GM18861 (cell line): ENCODE measurements around the gene TCF21.
"Not testable (repeated sequence)": the region's sequence is repeated elsewhere in the genome, so short reads cannot be mapped to it uniquely, and the experiment has no call there.

ENCODE experiments used
- ATAC-seq: cut with Tn5 transposase; IDR thresholded peaks from one replicate; pipeline ENCODE4 v1.9.1; 2021; ENCODE audit not compliant: unreplicated experiment

Gene TCF21

DNA sequence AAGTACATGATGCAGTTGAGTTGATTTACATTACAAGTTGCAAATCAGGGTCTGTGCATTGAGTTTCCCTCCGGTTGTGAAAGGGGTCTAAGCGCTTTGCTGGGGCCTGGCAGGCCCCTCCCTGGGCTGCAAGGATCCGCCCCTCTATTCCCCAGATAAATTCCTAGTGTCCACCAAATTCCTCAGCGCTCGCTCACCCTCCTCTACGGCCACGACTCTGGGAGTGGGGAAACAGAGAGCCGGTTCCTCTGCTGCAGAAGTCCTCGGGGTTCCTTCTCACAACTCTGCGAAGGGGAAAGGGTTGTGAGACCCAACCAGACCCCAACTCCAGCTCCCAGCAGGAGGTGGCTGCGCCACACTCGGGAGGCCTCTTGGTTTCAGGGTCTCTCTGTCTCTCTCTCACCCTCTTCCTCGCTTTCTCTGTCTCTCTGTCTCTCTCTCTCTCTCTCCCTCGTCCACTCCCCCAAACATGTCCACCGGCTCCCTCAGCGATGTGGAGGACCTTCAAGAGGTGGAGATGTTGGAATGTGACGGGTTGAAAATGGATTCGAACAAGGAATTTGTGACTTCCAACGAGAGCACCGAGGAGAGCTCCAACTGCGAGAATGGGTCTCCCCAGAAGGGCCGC is at the start of gene TCF21:
Gene TCF21, plus strand, starts transcription at position 185 of the 628 bp plus-strand sequence. Its CDS starts 285 bp downstream, at position 470.
- no peak for ATAC-seq

DNA sequence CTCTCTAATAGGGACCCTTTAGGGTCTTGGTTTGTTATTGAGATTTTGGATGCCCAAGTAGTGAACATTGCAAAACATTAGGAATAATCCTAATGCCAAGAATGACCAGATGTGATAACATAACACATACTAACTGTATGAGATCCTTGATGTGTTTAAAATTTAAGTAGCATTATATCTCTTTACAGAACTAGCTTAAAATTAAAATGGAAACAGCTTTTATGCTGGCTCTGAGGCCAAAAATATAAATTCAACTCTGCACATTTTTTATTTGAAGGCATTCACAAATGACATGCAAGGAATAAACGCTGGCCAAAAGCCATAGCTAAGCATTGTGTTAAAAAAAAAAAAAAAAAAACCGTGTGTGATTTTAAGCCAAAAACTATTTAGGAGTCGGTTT is 47.7 kb upstream of the TCF21 start:
- ATAC-seq: no peak

DNA sequence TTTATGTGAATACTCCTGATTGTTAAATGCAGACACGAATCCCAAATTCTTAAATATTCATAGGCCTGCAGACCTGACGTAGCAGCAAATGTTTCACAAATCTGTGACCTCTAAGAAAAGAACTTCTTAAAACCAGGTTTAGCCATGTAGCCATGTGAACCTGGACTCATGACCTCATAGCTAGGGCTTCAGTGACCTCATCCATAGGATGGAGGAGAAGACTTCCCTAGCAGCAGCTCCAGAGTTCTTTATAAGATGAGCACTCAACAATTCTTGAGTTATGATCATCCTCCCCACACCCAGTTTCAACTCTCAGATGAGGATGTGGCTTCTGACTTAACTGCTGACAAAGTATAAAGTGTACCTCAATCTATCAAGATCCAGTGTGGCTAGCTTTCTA is 45.8 kb upstream of the TCF21 start:
- no peak for ATAC-seq

DNA sequence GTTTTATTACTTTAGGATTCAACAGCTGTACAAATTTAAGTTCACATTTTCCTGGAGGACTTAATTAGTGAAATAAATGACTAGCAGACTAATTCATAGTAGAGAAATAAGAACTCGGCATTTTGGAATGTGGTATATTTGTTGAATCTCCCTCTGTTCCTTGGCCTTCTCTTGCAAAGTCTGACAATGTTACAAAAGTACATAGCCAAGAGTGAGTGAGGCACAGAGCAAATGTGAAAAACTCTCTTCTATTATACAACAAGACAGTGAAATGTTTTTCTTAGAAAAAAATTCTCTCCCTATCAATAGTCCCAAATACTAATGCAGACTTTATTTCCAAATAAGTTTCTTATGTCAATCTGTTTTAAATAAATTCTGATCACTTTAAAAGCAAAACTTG is 44.2 kb upstream of the TCF21 start:
- ATAC-seq: no peak

DNA sequence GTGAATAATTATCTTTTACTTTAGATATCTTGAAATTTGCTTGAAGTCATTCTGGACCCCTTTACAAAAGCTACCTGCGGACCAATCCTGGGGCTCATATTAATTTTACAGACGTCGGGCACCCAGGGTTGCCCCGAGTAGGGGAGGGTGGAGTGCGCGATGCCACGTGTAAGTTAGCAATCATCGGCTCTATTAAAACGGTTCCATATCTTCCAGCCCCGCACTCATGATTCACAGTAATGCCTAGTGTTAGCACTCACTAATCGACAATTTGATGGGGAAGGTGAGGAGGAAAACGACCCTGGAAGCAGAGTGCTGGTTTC is 34.9 kb upstream of the TCF21 start:
- no peak for ATAC-seq

DNA sequence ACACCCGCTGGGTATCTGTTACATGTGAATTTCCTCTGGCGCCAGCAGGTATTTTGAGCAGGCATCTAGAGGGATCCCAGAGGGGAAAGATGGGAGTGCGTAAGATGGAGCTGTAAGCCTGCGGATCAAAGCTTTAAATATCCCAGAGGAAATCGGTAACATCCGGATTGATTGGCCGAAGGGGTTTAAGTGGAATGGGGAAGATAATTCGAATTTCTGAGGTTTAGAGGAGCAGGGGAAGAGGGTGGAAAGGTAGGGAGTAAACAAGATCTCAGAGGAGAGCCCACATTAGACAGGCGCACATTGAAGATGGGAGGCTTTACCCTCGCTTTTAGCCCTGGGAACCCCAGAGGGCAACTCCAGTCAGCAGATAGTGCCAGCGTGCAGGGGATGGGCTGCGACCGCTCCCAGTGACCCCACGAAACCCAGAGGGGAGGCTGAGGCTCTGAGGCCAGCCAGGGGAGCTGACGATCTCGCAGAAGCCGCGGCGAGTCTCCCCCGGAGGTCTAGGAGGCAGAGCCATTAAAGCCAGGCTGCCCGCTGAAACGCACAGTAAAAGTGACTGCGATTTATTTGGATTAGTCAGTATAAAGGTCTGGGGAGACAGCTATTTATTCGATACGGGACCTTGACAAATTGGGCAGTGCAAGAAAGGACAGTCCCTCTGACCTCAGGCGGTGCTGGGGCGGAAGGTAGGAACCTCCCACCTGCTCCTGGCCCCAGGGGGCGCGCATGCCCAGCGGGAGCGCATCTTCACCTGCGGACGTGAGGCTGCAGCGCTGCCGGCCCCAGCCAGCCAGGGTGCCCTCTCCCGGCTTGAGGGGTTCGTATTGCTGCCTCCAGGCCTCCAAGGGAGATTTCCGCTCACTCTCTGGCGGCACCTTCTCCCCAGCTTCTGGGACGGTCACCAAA is 34.3 kb upstream of the TCF21 start:
- ATAC-seq: no peak

DNA sequence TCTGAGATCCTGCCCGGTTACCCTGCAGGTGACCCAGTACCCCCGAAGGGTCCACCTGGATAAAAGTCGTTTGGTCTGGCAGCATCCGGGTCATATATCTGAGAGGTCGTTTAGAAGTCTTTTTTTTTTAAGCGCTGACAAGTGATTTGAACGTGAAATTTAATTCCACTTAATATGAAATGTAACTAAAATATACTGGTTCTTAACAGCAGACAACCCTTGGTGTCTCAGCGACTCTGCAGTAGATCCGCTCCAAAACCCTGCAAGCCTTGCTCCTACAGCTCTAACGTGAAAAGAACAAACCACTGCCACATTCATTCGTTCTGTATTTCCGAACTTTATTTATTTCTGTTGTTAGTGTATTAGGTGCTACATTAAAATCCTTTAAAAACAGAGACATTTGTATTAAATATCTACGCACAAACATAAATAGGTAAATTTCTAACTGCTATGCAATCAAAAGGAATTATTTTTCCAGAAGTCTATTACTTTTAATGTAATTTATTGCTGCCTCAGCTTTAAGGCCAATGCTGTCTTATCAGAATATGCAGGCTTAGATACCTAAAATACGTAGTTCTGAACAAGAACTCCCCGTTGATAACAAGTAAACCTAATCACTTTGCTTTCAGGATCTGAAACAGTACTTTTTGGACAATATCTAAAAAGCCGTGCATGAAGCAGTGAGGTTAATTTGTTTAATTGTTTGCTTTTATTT is 33.5 kb upstream of the TCF21 start:
- ATAC-seq: no peak

DNA sequence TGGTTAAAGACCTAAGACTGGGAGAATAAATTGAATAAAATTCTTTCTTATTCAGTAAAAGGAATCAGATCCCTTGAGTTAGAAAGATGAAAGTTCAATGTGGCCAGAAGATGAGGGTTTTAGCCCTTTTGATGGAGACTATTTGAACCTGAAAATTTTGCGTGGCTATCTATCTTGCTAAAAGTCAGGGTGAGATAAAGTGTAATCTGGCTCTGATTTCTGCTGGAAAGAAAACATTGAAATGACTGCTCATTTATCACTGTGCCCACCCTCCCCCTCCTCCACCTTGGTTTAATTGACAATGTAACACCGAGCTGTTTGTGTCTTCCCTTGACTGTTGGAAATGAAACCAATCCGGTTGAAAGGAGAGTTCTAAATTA is 32.9 kb upstream of the TCF21 start:
- no peak for ATAC-seq

DNA sequence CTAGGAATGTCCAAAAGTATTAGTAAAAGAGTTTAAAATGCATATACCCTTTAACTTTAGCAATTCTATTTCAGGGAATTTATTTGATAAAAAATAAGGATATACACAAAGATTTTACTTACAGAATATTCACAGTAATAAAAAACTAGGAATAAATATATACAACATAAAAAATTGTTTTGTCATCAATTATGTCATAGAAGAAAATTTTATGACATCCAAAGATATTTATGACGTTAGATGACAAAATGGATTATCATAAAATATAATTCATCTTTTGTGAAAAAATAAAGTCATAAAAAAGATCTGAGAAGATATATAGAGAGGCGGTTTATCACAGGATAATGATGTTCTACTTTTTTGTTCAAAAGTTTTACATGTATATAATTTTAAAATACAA is 32.0 kb upstream of the TCF21 start:
- no peak for ATAC-seq

DNA sequence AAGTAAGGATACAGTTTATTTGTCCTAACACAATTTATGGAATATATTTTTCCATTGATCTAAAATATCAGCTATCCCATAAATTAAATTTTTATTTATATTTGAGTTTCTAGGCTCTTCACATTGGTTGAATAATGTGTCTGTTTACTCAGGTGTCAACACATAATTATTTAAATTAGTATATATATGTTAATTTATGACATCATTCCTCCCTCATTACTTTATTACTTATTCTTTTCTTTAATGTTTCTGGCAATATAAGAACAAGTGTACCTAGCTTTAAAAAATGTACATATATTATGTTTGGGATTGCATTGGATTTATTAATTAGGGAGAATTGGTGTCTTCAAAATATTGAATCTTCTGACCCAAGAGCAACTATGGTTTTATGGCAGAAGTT is 31.2 kb upstream of the TCF21 start:
- no peak for ATAC-seq

DNA sequence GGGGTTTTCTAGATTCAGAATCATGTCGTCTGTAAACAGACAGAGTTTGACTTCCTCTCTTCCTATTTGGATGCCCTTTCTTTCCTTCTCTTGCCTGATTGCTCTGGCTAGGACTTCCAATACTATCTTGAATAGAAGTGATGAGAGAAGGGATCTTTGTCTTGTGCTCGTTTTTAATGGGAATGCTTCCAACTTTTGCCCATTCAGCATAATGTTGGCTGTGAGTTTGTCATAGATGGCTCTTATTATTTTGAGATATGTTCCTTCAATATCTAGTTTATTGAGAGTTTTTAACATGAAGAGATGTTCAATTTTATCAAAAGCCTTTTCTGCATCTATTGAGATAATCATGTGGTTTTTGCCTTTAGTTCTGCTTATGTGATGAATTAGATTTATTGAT is 27.6 kb upstream of the TCF21 start:
- not testable (repeated sequence) for ATAC-seq

DNA sequence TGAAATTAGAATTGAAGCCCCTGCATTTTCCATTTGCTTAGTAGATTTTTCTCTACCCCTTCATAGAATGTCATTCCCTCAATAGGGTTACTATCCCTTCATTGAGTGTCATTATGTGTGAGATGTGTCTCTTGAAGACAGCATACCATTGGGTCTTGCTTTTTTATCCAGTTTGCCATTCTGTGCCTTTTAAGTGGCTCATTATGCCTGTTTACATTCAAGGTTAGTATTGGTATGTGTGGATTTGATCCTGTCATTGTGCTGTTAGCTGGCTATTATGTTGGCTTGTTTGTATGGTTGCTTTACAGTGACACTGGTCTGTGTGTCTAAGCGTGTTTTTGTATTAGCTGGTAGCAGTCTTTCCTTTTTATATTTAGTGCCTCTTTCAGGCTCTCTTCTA is 25.7 kb upstream of the TCF21 start:
- ATAC-seq: no peak

DNA sequence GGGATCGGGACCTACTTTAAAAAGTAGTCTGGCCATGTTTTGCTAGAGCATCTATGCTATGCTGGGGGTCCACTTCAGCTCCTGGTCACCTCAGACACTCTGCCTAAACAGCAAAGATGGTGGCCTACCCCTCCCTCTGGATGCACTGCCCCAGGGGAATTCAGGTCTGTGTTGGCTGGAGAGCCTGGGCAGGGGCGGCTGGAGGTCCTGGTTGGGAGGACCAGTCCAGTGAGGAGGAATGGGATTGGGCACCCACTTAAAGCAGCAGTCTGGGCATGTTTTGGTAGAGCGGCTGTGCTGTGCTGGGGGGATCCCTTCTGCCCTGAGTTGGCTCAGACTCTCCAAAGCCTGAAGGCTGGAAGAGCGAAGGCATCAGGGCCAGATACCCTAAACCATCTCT is 23.2 kb upstream of the TCF21 start:
- no peak for ATAC-seq

DNA sequence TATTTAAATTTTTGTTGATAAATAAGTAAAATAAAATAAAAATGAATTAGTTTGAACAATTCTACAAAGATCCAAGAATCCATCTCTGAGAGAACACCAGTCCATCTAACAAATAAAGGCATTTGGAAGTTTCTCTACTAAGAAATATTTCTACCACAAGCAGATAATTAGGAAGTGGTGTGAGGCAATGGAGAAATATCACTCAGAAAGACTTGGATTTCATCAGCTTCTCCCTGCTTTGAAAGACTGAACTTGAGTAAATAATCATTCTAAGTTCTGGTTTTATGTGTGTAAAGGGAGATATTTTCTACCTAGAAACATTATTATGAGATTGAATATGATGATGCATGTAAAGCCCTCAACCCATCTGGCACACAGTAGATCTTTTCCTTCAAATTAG is 17.8 kb upstream of the TCF21 start:
- no peak for ATAC-seq

DNA sequence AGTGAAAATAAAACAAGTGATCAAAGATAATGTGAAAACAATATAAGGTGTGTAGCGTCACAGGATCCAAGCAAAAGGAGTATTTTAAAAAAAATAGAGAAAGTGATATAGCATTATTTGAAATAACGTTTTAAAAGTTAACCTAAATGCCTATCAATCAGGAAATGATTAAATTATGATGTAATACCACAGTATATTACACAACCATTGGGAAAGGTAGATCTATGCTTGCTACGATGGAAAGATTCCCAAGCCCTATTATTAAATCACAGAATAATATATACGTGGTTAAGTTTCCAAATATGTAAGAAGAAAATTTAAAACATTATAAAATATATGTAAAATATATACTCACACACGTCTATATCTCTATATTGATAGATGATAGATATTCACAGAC is 15.4 kb upstream of the TCF21 start:
- ATAC-seq: no peak

DNA sequence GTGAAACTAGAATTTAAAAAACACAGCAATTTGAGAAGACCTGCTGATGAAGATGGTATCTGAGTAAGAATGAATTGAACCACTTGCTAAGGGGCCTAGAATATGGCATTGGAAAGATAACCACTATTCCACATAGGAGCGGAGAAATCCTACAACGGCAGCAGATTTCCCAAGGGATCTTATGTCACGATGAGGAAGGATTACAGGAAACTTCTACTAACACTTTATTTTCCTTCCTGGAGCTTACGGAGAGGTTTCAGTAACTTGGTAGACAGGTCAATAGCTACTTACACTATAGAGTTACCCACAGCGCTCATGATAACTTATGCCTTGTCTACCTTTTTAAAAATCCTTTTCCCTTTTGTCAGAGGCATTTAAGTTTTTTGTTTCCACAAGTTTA is 11.8 kb upstream of the TCF21 start:
- no peak for ATAC-seq

DNA sequence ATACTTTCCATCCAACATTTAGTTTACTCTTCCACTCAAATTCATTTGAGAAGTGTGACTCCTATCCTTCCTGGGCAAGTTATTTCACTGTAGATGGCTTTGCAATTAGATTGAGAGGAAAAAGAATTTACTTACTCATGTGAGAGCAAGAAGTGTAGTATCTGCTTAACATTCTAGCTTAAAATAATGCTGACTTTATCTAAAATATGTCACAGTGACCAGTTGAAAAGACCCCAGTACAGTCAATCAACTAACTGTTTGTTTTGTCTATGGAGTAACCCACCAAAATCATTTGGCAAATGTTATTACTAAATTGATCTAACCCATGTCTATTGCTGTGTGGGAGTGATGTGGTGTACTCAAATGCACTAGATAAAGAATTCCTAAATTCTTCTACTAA is 8.9 kb upstream of the TCF21 start:
- no peak for ATAC-seq

DNA sequence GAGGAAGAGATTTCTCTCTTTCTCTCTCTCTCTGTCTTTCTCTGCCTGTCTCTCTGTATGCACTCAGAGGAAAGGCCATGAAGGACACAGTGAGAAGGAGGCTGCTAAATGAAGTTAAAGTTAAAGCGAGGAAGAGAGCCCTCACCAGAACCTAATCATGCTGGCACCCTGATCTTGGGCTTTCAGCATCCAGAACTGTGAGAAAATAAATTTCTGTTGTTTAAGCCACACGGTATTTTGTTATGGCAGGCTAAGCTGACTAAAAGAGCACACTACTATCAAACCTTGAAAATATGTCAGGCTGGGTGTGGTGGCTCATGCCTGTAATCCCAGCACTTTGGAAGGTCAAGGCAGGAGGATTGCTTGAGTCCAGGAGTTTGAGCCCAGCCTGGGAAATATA is 8.0 kb upstream of the TCF21 start:
- ATAC-seq: no peak

DNA sequence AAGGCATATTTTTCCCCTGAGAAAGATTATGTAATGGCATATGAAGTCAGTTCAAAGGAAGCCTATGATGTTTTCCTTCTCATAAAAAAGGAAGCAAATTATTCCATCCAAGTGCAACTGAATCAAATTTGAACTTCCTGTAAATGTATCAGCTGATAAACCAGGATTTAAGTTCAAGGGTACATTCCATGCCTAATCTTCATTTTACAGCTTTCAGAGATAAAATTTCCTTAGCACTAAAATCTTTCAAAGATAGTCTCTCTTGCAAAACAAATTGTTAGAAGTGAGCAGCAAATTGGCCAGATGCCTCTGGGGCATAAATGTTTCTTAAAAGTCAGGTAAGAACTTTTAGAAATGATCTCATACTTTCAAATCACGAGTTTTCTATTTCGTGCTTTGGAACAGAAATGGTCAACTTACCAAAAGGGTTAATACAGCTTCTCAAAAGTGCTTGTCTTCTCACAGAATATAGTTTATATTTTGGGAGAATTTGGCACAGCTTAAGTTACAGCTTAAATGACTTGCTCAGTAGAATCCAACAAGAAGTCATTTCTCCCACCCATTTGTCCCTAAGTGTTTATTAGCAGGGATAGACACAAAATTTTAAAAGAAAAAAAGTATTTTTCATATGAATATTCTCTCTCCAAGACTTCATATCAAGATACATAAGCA is 2.7 kb upstream of the TCF21 start:
- ATAC-seq: no peak

DNA sequence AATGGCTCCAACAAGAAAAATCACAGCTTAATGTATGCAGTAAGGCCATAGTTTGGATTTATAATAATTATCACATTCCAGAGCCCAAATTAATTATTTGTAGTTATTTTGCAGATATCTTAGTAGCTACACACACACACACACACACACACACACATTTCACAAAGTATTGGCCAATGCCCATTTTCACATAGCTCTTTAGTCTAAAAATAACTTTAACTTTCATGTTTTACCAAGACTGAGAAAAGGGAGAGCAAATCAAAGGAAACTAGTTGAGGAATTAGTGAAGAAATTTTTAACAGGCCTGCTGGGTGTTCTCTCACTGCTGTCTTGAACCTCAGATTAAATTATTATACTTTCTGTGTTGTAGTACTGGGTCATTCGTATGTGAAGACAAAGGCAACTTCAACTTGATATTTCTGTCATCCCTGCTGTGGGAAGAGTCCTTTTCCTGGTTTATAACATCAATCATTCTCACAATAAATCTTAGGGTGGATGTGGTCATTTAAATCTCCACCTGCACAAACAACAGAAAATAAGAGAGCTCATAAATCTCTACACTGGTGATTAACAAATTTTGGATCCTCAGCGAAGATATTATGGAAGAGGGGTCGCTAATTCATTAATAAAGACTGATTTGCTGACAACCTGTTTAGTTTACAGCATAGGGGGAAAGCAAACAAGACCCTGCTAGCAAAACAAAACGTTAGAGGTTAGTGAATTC is 1.6 kb upstream of the TCF21 start:
- no peak for ATAC-seq

DNA sequence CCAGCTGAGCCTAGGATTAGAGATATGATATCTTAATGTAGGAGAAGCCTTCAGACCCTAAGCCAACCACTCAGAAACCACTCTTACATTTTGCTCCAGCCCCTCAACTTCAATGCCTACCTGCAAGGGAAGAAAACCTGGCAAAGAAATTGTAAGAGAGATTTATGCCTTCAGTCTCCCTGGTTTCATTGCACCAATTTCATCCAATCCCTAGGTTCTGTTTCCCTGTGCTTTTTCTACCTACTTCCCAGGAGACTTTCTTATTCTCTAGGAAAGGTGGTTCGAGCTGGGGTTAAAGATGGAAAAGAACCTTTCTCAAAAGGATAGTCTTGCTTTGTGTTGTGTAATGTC is 1.1 kb upstream of the TCF21 start:
- no peak for ATAC-seq
